Activated T-cell treated with anti-CD3 and anti-CD28 coated beads, Interleukin-2, amount 50 U/mL, for 4 hours (primary cell): ENCODE data around the gene TCEANC. TPM values are rescaled to one million over a fixed set of nuclear protein-coding genes. Genes with fewer than 3 reads are reported as not detected.
"Not testable (repeated sequence)": the region's sequence is repeated elsewhere in the genome, so short reads cannot be mapped to it uniquely, and the experiment has no call there.

Experiments
- ATAC-seq, 2 donors: fragments of 200-7000 bp; cut with Tn5 transposase; one replicate each; pipeline ENCODE4 v1.10.0; 2021
- DNase-seq: peaks from one replicate; pipeline ENCODE4 v3.0.0-alpha.2; 2020
- H3K27me3 Mint-ChIP-seq: one replicate; pipeline ENCODE4 v1.8.0; 2021; ENCODE audit warnings: low read depth, mixed read lengths
- H3K36me3 Mint-ChIP-seq: one replicate; pipeline ENCODE4 v1.8.0; 2022; ENCODE audit warnings: mixed read lengths; ENCODE audit not compliant: insufficient read depth
- H3K4me1 Mint-ChIP-seq: one replicate; pipeline ENCODE4 v1.8.0; 2021; ENCODE audit warnings: low read depth, mixed read lengths
- H3K4me3 Mint-ChIP-seq: one replicate; pipeline ENCODE4 v1.8.0; 2021; ENCODE audit warnings: mild to moderate bottlenecking, moderate library complexity, mixed read lengths
- H3K9me3 Mint-ChIP-seq: one replicate; pipeline ENCODE4 v1.8.0; 2021; ENCODE audit warnings: mixed read lengths
- total RNA-seq, 3 donors: library from RNA; stranded (reverse); gene quantifications; one replicate each; pipeline ENCODE4 v1.2.1, GENCODE V29; 2021

TCEANC gene
- total RNA-seq, 3 donors from 2014 or later: 1.4 to 2.2 (median 1.4) TPM

DNA sequence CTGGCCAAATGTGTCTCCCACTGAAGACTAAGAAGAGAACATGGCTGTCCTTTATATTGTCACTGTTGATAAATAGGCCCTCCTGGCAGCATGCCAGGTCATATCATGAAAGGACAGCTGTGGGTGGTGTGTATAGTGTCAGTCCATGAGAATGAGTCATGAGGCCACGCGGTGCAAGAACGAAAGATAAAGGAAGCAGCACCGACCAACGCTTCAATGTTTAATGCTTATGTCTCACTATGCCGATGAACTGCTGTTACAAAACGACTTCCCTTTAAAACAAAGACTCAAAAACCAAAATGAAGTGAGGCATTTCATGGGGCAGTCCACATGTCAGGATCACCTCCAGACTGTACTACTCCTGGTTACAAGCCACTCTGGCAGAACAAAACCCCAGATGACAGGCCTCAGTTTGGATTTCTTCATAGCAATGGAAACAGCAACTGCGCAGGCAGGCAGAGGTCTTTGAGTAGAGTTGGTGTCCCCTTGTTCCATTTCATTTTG, 5.2 kb upstream of the TCEANC start:
- H3K4me1 Mint-ChIP-seq: peaks cover 21% of the 10 kb centered on the region
- no peaks in the 10 kb centered on the region for H3K36me3 Mint-ChIP-seq
- H3K27me3 Mint-ChIP-seq: no peaks in the 10 kb centered on the region
- H3K4me3 Mint-ChIP-seq: peak overlapping the region; percentile 31
- ATAC-seq: peak; percentile 84 to 89
- no peaks in the 10 kb centered on the region for H3K9me3 Mint-ChIP-seq
- DNase-seq: peak; percentile 57

DNA sequence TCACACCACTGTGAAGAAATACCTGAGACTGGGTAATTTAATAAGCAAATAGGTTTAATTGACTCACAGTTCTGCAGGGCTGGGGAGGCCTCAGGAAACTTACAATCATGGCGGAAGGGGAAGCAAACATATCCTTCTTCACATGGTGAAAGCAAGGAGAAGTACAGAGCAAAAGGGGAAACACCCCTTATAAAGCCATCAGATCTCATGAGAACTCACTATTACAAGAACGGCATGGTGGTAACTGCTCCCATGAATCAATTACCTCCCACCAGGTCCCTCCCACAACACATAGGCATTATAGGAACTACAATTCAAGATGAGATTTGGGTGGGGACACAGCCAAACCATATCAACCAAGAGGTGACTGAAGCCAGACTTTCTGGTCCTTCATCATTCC, 4.6 kb upstream of the TCEANC start:
- H3K9me3 Mint-ChIP-seq, H3K27me3 Mint-ChIP-seq, ATAC-seq, DNase-seq, H3K36me3 Mint-ChIP-seq, H3K4me3 Mint-ChIP-seq: not testable (repeated sequence)
- H3K4me1 Mint-ChIP-seq: peaks cover 22% of the 10 kb centered on the region

GRCh38 chrX:13649838-13650237, 3.1 kb upstream of the TCEANC start:
- Mint-ChIP-seq H3K36me3 (no peaks in the 10 kb centered on the region), H3K9me3 (no peaks in the 10 kb centered on the region), H3K4me1 (peaks cover 27% of the 10 kb centered on the region), H3K4me3 (no peak overlapping the region), H3K27me3 (no peaks in the 10 kb centered on the region)
- ATAC-seq (no peak), DNase-seq (no peak)

DNA sequence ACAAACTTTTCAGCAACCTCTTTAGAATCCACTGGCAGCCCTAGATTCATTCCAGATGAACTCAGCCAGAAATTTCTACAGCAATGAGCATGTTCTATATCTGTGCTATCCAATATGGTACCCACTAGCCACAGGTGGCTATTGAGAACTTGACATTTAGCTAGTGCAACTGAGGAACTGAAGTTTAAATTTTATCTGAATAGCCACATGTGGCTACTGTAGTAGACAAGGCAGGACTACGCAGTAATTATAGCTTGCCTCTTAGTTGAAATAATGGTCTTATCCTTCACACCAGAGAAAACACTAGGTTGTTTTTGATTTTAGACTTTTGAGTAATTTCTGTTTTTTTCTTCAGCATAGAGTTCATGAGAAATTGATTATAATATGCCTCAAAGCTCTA, 2.6 kb upstream of the TCEANC start:
- DNase-seq: no peak
- H3K36me3 Mint-ChIP-seq: no peaks in the 10 kb centered on the region
- peaks cover 32% of the 10 kb centered on the region for H3K4me1 Mint-ChIP-seq
- H3K9me3 Mint-ChIP-seq: no peaks in the 10 kb centered on the region
- no peaks in the 10 kb centered on the region for H3K27me3 Mint-ChIP-seq
- ATAC-seq: no peak
- no peak overlapping the region for H3K4me3 Mint-ChIP-seq

- H3K4me3 Mint-ChIP-seq: no peak overlapping the region
- ATAC-seq: no peak
- no peak for DNase-seq
- no peaks in the 10 kb centered on the region for H3K36me3 Mint-ChIP-seq
- H3K9me3 Mint-ChIP-seq: no peaks in the 10 kb centered on the region
- no peaks in the 10 kb centered on the region for H3K27me3 Mint-ChIP-seq
- peaks cover 30% of the 10 kb centered on the region for H3K4me1 Mint-ChIP-seq
These were observed 1.8 kb upstream of the TCEANC start for GRCh38 chrX:13651150-13651549.

GRCh38 chrX:13652287-13652793, 601 bp upstream of the TCEANC start:
- Mint-ChIP-seq H3K4me3 (peak overlapping the region; percentile 86), H3K36me3 (peaks cover 2% of the 10 kb centered on the region), H3K4me1 (peaks cover 28% of the 10 kb centered on the region), H3K27me3 (no peaks in the 10 kb centered on the region), H3K9me3 (no peaks in the 10 kb centered on the region)
- DNase-seq: no peak
- ATAC-seq: peak in 1 of 2 donors; percentile 1

- no peak for DNase-seq
- H3K4me3 Mint-ChIP-seq: no peak overlapping the region
- H3K36me3 Mint-ChIP-seq: peaks cover 2% of the 10 kb centered on the region
- H3K4me1 Mint-ChIP-seq: peaks cover 25% of the 10 kb centered on the region
- H3K9me3 Mint-ChIP-seq: no peaks in the 10 kb centered on the region
- no peaks in the 10 kb centered on the region for H3K27me3 Mint-ChIP-seq
- ATAC-seq: no peak
These were observed 1.2 kb downstream of the TCEANC start for GRCh38 chrX:13654116-13654515.

DNA sequence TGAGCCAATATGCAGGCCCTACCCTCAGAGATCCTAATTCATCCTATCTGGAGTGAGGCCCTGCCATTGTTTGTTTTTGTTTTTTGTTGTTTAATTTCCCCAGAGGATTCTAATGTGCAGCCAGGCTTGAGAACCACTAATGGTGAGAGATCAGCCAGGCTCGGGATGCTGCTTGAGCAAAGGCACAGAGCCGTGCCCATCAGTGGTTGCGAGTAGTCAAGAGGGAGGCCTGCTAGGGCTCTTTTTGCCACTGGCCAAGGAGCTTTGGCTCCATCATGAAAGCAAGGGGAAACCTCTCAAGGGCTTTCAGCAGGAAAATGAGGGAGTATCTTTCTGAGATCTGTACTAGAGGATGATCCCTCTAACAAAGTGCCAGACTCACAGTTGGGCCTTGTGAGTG, 2.7 kb downstream of the TCEANC start:
- DNase-seq: no peak
- no peaks in the 10 kb centered on the region for H3K27me3 Mint-ChIP-seq
- peaks cover 5% of the 10 kb centered on the region for H3K36me3 Mint-ChIP-seq
- ATAC-seq: no peak
- peaks cover 26% of the 10 kb centered on the region for H3K4me1 Mint-ChIP-seq
- no peak overlapping the region for H3K4me3 Mint-ChIP-seq
- no peaks in the 10 kb centered on the region for H3K9me3 Mint-ChIP-seq

GRCh38 chrX:13658602-13659001, 5.7 kb downstream of the TCEANC start:
- H3K4me3 Mint-ChIP-seq: no peak overlapping the region
- ATAC-seq (peak; percentile 48 to 53), DNase-seq (no peak)

GRCh38 chrX:13659063-13659462, 6.1 kb downstream of the TCEANC start:
- Mint-ChIP-seq H3K9me3 (no peaks in the 10 kb centered on the region), H3K36me3 (peaks cover 10% of the 10 kb centered on the region), H3K27me3 (no peaks in the 10 kb centered on the region), H3K4me3 (no peak overlapping the region), H3K4me1 (peaks cover 27% of the 10 kb centered on the region)
- no peak for DNase-seq
- ATAC-seq: no peak

More at GRCh38 chrX:13658602-13659001, 5.7 kb downstream of the TCEANC start:
- Mint-ChIP-seq H3K9me3 (no peaks in the 10 kb centered on the region), H3K4me1 (peaks cover 27% of the 10 kb centered on the region), H3K27me3 (no peaks in the 10 kb centered on the region), H3K36me3 (peaks cover 10% of the 10 kb centered on the region)

- Mint-ChIP-seq H3K4me1 (peaks cover 16% of the 10 kb centered on the region), H3K9me3 (no peaks in the 10 kb centered on the region), H3K27me3 (no peaks in the 10 kb centered on the region), H3K36me3 (peaks cover 11% of the 10 kb centered on the region), H3K4me3 (peak overlapping the region; percentile 51)
- ATAC-seq: peak; percentile 51 to 63
- no peak for DNase-seq
These were observed 8.9 kb downstream of the TCEANC start for GRCh38 chrX:13661735-13662288.

- ATAC-seq (peak in 1 of 2 donors; percentile 18), DNase-seq (no peak)
- Mint-ChIP-seq H3K27me3 (no peaks in the 10 kb centered on the region), H3K36me3 (peaks cover 10% of the 10 kb centered on the region), H3K4me1 (peaks cover 16% of the 10 kb centered on the region), H3K9me3 (no peaks in the 10 kb centered on the region), H3K4me3 (peak overlapping the region; percentile 51)
These were observed 9.4 kb downstream of the TCEANC start for GRCh38 chrX:13662355-13662791.

DNA sequence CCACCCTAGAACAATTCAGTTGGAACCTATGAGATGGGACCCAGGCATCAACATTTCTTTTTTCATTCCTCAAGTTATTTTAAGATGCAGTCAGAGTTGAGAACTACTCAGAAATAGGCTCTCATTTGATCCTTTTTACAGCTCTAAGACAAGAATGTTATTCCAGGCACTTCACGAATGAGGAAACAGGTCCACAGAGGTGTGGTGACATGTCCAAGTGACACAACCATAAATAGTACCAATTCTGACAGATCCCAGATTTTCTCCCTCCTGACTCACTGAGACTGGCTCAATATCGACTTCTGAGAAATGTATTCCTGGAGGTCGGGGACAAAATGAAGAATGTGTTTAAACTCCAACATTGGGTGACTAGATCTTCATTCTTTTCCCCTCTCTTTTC, 11.1 kb downstream of the TCEANC start:
- peaks cover 14% of the 10 kb centered on the region for H3K4me1 Mint-ChIP-seq
- ATAC-seq: no peak

GRCh38 chrX:13666836-13667235, 13.9 kb downstream of the TCEANC start:
- no peak for ATAC-seq
- Mint-ChIP-seq H3K4me3 (no peak overlapping the region), H3K36me3 (peaks cover 11% of the 10 kb centered on the region), H3K4me1 (peaks cover 25% of the 10 kb centered on the region), H3K9me3 (no peaks in the 10 kb centered on the region), H3K27me3 (no peaks in the 10 kb centered on the region)
- DNase-seq: no peak

More for the DNA sequence above, 11.1 kb downstream of the TCEANC start:
- peaks cover 10% of the 10 kb centered on the region for H3K36me3 Mint-ChIP-seq
- no peaks in the 10 kb centered on the region for H3K27me3 Mint-ChIP-seq
- DNase-seq: no peak
- H3K9me3 Mint-ChIP-seq: no peaks in the 10 kb centered on the region
- no peak overlapping the region for H3K4me3 Mint-ChIP-seq

GRCh38 chrX:13667919-13668318, 15.0 kb downstream of the TCEANC start:
- Mint-ChIP-seq H3K9me3 (no peaks in the 10 kb centered on the region), H3K4me3 (no peak overlapping the region), H3K4me1 (peaks cover 20% of the 10 kb centered on the region), H3K36me3 (peaks cover 8% of the 10 kb centered on the region), H3K27me3 (no peaks in the 10 kb centered on the region)
- DNase-seq (no peak), ATAC-seq (no peak)
